NT2/D1 (cell line): ENCODE measurements around the gene DDX25.
A peak's percentile ranks its signal among the peaks of the same experiment; 100 is the strongest.

Source experiments
- DNase-seq: peaks from one replicate; pipeline ENCODE4 v3.0.0-alpha.2; 2011; ENCODE audit warnings: low read depth, low spot score
- H3K27me3 ChIP-seq: 2 replicates; pipeline ENCODE4 v1.6.0; 2011; ENCODE audit warnings: mild to moderate bottlenecking; ENCODE audit not compliant: insufficient read length, insufficient read depth
- H3K36me3 ChIP-seq: 2 replicates; pipeline ENCODE4 v1.6.1; 2011; ENCODE audit warnings: mild to moderate bottlenecking, low read length, mixed read lengths; ENCODE audit not compliant: insufficient read depth, insufficient read length
- H3K4me1 ChIP-seq: 2 replicates; pipeline ENCODE4 v1.5.1; 2011; ENCODE audit not compliant: insufficient read depth, insufficient read length
- H3K4me3 ChIP-seq: 2 replicates; pipeline ENCODE4 v1.5.1; 2011; ENCODE audit warnings: low read depth; ENCODE audit not compliant: insufficient read length
- H3K9ac ChIP-seq: 2 replicates; pipeline ENCODE4 v1.6.0; 2011; ENCODE audit warnings: low read depth; ENCODE audit not compliant: insufficient read length
- H3K9me3 ChIP-seq: 2 replicates; pipeline ENCODE4 v1.5.1; 2011; ENCODE audit warnings: mild to moderate bottlenecking, low read length; ENCODE audit not compliant: insufficient read depth
- SUZ12 ChIP-seq: IDR thresholded peaks from 2 replicates; pipeline ENCODE4 v1.6.1; 2011; ENCODE audit not compliant: insufficient read length, insufficient read depth; ENCODE audit errors: extremely low read depth
- YY1 ChIP-seq: IDR thresholded peaks from 2 replicates; pipeline ENCODE4 v1.6.1; 2011; ENCODE audit not compliant: insufficient read length, insufficient read depth
- ZNF274 ChIP-seq: IDR thresholded peaks from 2 replicates; pipeline ENCODE4 v1.6.1; 2011; ENCODE audit warnings: mild to moderate bottlenecking, low read depth, low read length

Gene DDX25

DNA sequence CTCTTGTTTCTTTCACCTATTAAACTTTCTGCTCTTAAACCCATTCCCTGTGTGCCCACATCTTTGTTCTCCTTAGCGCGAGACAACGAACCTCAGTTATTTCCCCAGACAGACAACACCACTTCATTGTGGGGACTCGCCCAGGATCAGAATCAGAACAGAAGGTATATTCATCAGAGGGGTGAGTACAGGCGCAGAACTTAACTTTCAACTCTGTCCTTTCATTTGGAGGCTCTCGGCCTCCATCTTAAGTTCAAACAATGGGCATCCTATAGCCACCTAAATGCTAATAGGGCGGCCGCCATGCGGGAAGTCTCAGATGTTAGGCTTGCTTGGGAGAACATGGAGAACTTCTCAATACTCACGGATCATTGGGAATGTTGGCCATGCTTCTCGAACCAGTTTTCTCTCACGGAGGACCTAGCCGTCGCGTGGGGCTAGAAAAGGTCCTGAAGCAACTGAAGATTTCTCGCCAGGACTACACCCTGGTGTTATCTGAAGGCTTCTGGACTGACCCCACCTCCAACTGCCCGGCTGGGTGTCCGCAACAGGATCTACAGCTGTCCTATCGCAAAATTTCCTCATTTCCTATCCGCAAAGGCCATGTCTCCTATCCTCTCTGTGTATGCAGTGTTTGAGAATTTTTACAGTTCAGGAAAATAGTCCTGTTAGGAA, 30.3 kb upstream of the DDX25 start:
- no peak for DNase-seq
- Histone ChIP-seq H3K36me3 (peaks cover 3% of the 10 kb centered on the region), H3K27me3 (no peaks in the 10 kb centered on the region), H3K4me1 (no peaks in the 10 kb centered on the region), H3K4me3 (no peak overlapping the region), H3K9ac (no peak overlapping the region), H3K9me3 (peaks cover 17% of the 10 kb centered on the region; the same call in 1 of the 2 replicates)
- TF ChIP-seq ZNF274 (no peak), SUZ12 (no peak), YY1 (no peak)

DNA sequence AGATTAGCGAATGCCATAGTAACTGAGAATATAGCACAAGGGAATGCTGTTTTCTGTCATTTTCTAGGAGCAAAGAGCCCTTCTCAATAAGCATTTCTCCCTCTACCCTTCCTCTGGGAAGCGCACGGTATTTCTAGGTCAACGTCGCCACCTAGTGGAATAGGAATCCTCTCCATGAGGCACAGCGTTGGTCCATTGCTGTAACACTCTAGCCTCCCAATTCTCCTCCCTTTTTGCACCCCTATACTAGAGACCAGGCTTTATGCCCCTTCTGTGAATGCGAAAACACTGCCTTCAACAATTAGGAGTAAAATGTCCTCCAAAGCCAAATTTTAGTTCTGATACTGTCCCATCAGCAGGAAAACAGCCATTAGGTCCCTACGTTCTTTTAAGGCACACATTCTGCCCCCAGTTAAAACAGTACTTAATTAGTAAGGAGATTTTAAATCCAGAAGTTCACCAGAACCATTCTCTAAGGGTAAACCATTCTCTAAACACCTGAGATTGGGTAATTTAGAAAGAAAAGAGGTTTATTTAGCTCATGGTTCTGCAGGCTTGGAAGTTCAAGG, 29.7 kb upstream of the DDX25 start:
- H3K27me3 ChIP-seq = no peaks in the 10 kb centered on the region
- no peaks in the 10 kb centered on the region for H3K4me1 ChIP-seq
- no peak for TF ChIP-seq SUZ12
- TF ChIP-seq YY1 = no peak
- TF ChIP-seq ZNF274 = no peak
- H3K4me3 ChIP-seq = no peak overlapping the region
- peaks cover 17% of the 10 kb centered on the region; the same call in 1 of the 2 replicates for H3K9me3 ChIP-seq
- DNase-seq = peak; percentile 59
- H3K9ac ChIP-seq = no peak overlapping the region
- H3K36me3 ChIP-seq = peaks cover 3% of the 10 kb centered on the region

DNA sequence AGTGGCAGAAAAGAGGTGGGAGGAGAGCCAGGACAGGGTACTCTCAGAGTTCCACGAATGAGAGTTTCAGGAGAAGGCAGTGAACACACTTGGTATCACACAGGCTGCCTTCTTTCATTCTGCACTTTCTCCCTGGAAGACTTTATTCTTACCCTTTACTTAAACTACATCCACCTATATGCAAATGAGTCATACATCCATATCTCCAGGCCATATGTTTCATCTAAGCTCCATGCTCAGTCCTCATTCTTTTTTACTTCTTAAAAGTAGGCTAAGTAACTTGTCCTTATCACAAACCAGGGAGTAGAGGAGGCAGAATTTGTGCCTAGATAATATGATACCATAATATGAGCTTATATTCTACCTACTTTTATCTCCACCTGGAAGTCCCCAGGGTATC, 23.0 kb upstream of the DDX25 start:
- Histone ChIP-seq H3K36me3 (no peaks in the 10 kb centered on the region), H3K4me3 (no peak overlapping the region), H3K27me3 (no peaks in the 10 kb centered on the region), H3K9me3 (no peaks in the 10 kb centered on the region), H3K9ac (no peak overlapping the region), H3K4me1 (no peaks in the 10 kb centered on the region)
- DNase-seq = no peak
- TF ChIP-seq YY1 = no peak
- TF ChIP-seq ZNF274 = no peak
- no peak for TF ChIP-seq SUZ12

DNA sequence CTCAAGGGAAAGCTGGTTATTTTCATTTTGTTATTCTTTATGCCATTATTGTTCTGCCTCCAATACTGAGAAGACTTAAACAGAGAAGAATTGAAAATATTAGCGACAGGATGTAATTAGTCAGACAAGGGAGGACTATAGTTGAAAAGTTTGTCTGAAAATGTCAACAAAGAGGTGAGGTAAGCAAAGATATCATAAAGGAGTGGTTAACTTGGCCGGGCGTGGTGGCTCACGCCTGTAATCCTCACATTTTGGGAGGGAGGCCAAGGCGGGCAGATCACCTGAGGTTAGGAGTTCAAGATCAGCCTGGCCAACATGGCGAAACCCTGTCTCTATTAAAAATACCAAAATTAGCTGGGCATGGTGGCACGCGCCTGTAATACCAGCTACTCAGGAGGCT, 20.9 kb upstream of the DDX25 start:
- H3K9me3 ChIP-seq = no peaks in the 10 kb centered on the region; the same call in 1 of the 2 replicates
- no peaks in the 10 kb centered on the region for H3K27me3 ChIP-seq
- no peaks in the 10 kb centered on the region for H3K36me3 ChIP-seq
- TF ChIP-seq YY1 (no peak), SUZ12 (no peak), ZNF274 (no peak)
- no peak overlapping the region for H3K9ac ChIP-seq
- no peak overlapping the region for H3K4me3 ChIP-seq
- H3K4me1 ChIP-seq = no peaks in the 10 kb centered on the region
- no peak for DNase-seq

DNA sequence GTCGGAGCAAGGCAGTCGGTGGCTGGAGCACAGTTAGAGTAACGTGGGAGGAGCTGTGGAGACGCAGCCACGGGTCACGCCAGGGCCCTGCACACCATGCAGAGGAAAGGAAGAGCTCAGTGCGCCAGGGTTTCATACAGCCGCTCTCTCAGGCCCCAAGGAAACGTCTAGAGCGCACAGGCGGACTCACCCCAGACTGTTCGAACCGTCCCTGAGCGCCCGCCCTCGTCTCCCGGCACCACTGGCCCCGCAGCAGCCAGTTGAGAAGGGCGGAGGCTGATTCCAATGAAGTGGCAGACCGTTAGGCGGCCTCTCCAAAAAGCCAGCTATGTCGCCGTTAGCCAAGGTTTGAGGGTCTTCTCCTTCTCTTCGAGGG, 17.3 kb upstream of the DDX25 start:
- no peaks in the 10 kb centered on the region for H3K27me3 ChIP-seq
- TF ChIP-seq YY1 (no peak), ZNF274 (no peak), SUZ12 (no peak)
- no peaks in the 10 kb centered on the region; the same call in 1 of the 2 replicates for H3K9me3 ChIP-seq
- H3K4me3 ChIP-seq = peak overlapping the region; percentile 31
- peak overlapping the region; percentile 33 for H3K9ac ChIP-seq
- no peaks in the 10 kb centered on the region for H3K4me1 ChIP-seq
- peaks cover 13% of the 10 kb centered on the region for H3K36me3 ChIP-seq
- peak; percentile 32 for DNase-seq

DNA sequence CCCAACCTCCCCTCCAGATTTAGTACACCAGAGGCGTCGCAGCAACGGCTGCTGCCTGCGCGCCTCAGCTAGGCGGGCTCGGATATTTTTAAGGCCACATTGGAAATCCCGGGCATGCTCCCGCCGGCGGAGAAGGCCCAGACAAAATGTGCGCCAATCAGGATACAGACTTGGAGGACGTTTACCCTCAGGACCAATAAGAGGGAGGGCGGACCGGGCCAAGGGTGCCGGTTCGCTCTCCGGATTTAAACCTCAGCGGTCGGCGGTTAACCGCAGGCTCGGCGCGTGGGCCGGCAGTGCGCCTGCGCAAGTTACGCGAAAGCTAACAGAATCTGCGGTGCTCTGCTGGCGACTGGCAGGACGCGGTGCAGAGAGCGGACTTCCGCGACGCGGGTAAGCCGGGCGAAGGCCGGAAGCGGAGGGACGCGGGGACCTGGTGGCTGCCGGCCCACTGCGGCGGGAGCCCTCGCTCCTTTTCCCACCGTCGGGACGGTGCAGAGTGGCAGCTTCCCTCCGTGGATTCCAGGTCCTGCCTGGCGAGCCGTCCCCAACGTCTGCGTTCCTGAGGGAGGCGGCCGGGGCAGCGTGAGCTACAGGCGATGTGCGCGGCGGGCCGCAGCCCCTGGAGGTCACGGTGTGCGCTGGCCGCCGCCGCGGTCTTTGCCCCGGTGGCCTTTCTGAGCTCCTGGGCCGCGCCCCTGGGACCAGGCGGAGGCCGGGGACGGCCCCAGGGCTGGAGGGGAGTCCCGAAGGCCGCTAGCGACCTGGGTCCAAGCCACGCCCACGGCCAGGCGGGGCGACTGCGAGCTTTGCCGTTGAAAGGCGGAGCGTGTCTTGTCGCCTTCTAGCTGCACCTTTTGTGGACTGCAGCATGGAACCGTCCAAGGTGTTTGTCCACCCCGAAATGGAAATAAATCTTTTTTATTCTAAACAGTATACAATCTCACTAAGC, 16.7 kb upstream of the DDX25 start, which contains the start of gene HYLS1:
HYLS1 (plus strand) TSS at position 296 of the 952 bp plus-strand sequence. CDS start 11,701 bp downstream, outside the sequence.
- no peaks in the 10 kb centered on the region for H3K4me1 ChIP-seq
- no peaks in the 10 kb centered on the region; the same call in 1 of the 2 replicates for H3K9me3 ChIP-seq
- peak within 1 kb of the TSS; percentile 84 for H3K4me3 ChIP-seq
- H3K9ac ChIP-seq = peak within 1 kb of the TSS; percentile 95
- no peak for TF ChIP-seq YY1
- no peak for TF ChIP-seq ZNF274
- no peak for TF ChIP-seq SUZ12
- peak; percentile 92 for DNase-seq
- no peaks in the 10 kb centered on the region for H3K27me3 ChIP-seq
- peaks cover 15% of the 10 kb centered on the region for H3K36me3 ChIP-seq
